Mucosa of descending colon (tissue), 3 donors: ENCODE measurements around the gene CYLD. TPM values are rescaled to one million over a fixed set of nuclear protein-coding genes. Genes with fewer than 3 reads are reported as not detected.

Source experiments
- ATAC-seq: fragments of 200-7000 bp; cut with Tn5 transposase; one replicate; pipeline ENCODE4 v1.9.1; 2020; ENCODE audit warnings: mild to moderate bottlenecking, moderate library complexity
- DNase-seq, 3 donors: peaks; one replicate each; pipeline ENCODE4 v3.0.0-alpha.2; 2020
- H3K36me3 ChIP-seq: fragments of 200-600 bp; one replicate; pipeline ENCODE4 v1.8.0; 2021; ENCODE audit warnings: low read depth, mild to moderate bottlenecking
- H3K4me1 ChIP-seq: fragments of 200-600 bp; one replicate; pipeline ENCODE4 v1.8.0; 2021; ENCODE audit warnings: low read depth, mild to moderate bottlenecking
- H3K4me3 ChIP-seq: fragments of 200-600 bp; one replicate; pipeline ENCODE4 v1.8.0; 2021; ENCODE audit warnings: mild to moderate bottlenecking
- H3K9me3 ChIP-seq: fragments of 200-600 bp; one replicate; pipeline ENCODE4 v1.8.0; 2021; ENCODE audit warnings: mild to moderate bottlenecking
- intact Hi-C, 2 donors: fragments of 100-400 bp; cut with DNase I in 1 of 2; cut with micrococcal nuclease in 1 of 2; formaldehyde crosslinking; loops; one replicate each; pipeline versions ENCODE4 v1.11.0 to v1.11.1; 2022; cut with DNase I, micrococcal nuclease
- total RNA-seq, 3 donors: library from RNA; stranded (reverse); fragmentation: NEBNext Ultra II Directional in 2 of 3; extraction: Animal tissue kit (Norgen Biotek cat#: 25700) in 2 of 3; gene quantifications; one replicate each; pipeline versions ENCODE4 v1.2.1 to v1.2.4, GENCODE V29; 2021 to 2023
- TF ChIP-seq, protein P1 (sequence below): fragments of 200-600 bp; IDR thresholded peaks from one replicate; pipeline ENCODE4 v1.8.0; 2022; ENCODE audit warnings: antibody characterized with exemption, mild to moderate bottlenecking
- donor health status: DM: no; HTN: no; CAD: no; lungs with moderate emphysema.
- donor health status: DM: no; HTN: no; CAD: no.
- donor health status: DM: no; HTN: yes; CAD: no.

CYLD gene
- total RNA-seq, 3 donors from 2014 or later, result 24.7 to 44.4 (median 35.5) TPM

DNA sequence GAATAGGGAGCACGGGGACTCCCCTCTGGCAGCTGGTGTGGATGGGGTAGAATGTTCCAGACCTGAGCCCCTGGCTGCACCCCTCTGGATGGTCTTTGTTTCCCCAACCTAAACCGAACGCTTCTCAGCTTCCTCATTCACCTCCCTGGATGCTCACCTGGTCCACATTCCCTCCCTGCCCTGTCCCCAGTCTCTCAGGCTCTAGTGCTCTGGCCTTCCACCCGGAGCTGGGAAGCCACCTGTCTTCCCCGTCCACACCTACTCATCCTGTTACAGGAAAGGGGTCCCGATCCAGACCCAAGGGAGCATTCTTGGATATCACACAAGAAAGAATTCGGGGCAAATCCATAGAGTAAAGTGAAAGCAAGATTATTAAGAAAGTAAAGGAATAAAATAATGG lies 73.5 kb downstream of the CYLD start:
- Histone ChIP-seq H3K9me3 (no peaks in the 10 kb centered on the region), H3K4me3 (no peak overlapping the region), H3K36me3 (no peaks in the 10 kb centered on the region), H3K4me1 (no peaks in the 10 kb centered on the region)
- intact Hi-C loops, result no loop called here
- no peak for ATAC-seq
- TF ChIP-seq, protein P1, sequence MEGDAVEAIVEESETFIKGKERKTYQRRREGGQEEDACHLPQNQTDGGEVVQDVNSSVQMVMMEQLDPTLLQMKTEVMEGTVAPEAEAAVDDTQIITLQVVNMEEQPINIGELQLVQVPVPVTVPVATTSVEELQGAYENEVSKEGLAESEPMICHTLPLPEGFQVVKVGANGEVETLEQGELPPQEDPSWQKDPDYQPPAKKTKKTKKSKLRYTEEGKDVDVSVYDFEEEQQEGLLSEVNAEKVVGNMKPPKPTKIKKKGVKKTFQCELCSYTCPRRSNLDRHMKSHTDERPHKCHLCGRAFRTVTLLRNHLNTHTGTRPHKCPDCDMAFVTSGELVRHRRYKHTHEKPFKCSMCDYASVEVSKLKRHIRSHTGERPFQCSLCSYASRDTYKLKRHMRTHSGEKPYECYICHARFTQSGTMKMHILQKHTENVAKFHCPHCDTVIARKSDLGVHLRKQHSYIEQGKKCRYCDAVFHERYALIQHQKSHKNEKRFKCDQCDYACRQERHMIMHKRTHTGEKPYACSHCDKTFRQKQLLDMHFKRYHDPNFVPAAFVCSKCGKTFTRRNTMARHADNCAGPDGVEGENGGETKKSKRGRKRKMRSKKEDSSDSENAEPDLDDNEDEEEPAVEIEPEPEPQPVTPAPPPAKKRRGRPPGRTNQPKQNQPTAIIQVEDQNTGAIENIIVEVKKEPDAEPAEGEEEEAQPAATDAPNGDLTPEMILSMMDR, result no peak
- DNase-seq, result no peak

DNA sequence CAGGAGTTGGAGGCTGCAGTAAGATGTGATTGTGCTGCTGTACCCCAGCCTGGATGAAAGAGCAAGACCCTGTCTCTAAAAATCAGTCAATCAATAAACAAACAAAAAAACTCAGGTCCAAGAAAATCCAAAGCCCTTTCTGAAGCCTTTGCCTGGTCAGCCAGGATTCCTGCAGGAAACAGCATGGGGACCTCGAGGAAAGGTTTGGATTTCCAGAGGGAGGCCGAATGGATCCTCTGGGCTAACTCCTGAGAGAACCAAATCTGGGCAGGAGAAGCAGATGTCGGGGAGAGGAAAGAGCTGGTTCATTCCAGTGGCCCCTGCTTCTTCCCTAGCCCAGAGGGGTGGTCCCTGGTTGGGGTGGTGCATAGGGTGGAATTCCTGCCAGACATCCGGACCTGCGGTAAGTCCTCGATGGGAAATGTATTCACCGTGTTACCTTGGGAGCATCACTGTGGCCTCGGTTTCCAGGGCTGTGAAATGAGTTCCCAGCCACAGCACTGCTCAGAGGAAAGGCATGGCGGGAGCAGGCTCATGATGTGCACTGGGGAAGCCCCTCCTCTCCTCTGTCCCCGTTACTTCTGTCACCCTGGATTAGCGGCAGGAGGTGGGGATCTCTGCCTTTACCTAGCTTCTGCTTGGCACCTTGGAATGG lies 75.1 kb downstream of the CYLD start:
- TF ChIP-seq, protein P1, result no peak
- intact Hi-C loops, result no loop called here
- ATAC-seq (no peak), DNase-seq (no peak)
- H3K9me3 ChIP-seq, result no peaks in the 10 kb centered on the region
- no peaks in the 10 kb centered on the region for H3K36me3 ChIP-seq
- H3K4me3 ChIP-seq, result no peak overlapping the region
- H3K4me1 ChIP-seq, result no peaks in the 10 kb centered on the region

DNA sequence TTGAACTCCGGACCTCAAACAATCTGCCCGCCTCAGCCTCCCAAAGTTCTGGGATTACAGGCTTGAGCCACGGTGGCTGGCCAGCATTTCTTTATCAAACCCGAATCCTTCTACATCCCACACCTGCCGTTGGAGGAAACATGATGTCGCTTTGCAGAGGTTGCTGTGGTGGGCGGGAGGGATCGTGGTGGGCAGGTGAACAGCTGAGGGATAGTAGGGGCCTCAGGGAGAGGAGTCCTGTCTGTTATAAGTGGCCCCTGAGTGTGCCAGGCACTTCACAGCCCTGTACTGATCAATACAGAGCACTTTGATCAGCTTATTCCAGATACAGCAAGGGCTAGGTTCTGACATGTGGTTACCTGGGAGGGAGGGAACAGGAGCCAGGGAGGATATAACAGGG lies 76.5 kb downstream of the CYLD start:
- no peaks in the 10 kb centered on the region for H3K4me1 ChIP-seq
- DNase-seq (no peak), ATAC-seq (no peak)
- intact Hi-C loops, result no loop called here
- TF ChIP-seq, protein P1, result no peak
- H3K9me3 ChIP-seq, result no peaks in the 10 kb centered on the region
- H3K4me3 ChIP-seq, result no peak overlapping the region
- no peaks in the 10 kb centered on the region for H3K36me3 ChIP-seq

DNA sequence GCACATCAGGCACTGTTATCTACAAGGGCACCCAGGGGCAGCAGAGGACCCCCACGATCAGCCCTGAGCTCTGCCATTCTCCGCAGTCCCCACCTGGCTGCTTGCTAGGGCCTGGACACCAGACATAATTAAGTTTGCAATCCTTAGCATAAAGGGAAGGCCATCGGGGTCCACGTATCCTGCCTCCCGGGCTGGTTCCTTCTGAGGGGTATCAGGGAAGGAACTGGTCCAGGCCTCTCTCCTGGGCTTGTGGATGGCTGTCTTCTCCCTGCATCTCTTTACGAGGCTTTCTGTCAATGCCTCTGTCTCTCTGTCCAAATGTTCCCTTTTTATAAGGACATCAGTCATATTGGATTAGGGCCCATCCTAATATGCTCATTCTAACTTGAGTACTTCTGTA lies 77.8 kb downstream of the CYLD start:
- H3K4me1 ChIP-seq, result no peaks in the 10 kb centered on the region
- ATAC-seq, result no peak
- H3K36me3 ChIP-seq, result no peaks in the 10 kb centered on the region
- DNase-seq, result no peak
- H3K4me3 ChIP-seq, result no peak overlapping the region
- no peaks in the 10 kb centered on the region for H3K9me3 ChIP-seq
- intact Hi-C loops, result no loop called here
- TF ChIP-seq, protein P1, result no peak

DNA sequence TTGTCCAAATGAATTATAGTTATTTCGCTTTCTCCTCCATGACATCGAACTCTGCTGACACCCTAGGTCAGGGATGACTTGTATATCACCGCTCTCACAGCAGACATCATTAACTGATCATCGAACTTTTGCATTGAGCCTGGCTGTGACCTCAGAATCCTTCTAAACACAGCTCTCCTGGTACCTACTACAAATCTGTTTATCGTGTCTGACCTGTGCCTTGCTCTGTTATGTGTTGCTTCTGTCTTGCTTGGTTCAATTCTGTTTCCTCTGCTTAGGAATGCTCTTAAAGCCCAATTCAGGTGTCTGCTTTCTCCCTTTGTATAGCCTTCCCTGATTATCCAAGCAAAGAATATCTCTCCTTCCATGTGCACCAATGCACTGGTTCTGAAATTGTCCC lies 78.3 kb downstream of the CYLD start:
- no peaks in the 10 kb centered on the region for H3K36me3 ChIP-seq
- H3K9me3 ChIP-seq, result no peaks in the 10 kb centered on the region
- H3K4me1 ChIP-seq, result no peaks in the 10 kb centered on the region
- TF ChIP-seq, protein P1, result no peak
- no peak overlapping the region for H3K4me3 ChIP-seq
- intact Hi-C loops, result no loop called here
- DNase-seq (no peak), ATAC-seq (no peak)

DNA sequence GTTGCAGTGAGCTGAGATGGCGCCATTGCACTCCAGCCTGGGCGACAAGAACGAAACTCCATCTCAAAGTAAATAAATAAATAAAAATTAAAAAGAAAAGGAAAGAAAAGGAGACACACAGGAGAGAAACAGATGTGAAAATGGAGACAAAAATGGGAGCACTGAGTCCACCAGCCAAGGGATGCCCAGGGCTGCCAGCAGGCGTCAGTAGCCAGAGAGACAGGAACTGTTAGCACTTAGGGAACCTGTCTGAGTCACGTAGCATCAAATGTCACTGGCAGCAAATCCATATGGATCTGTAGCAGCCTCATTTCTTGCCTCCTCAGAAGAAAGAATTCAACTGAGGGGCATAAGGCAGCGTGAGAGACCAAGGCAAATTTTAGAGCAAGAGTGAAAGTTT lies 79.7 kb downstream of the CYLD start:
- ATAC-seq, result no peak

More for the DNA sequence above, 79.7 kb downstream of the CYLD start:
- intact Hi-C loops, result no loop called here
- no peak for DNase-seq
- H3K36me3 ChIP-seq, result no peaks in the 10 kb centered on the region
- no peak overlapping the region for H3K4me3 ChIP-seq
- no peaks in the 10 kb centered on the region for H3K9me3 ChIP-seq
- no peaks in the 10 kb centered on the region for H3K4me1 ChIP-seq
- TF ChIP-seq, protein P1, result no peak
